ENCODE results near the gene PRRX1.

GRCh38 chr1:170700842-170701615, 37.1 kb downstream of the PRRX1 start:
- TF ChIP-seq CTCF (IDR thresholded peaks at IDR 0.05; ENCODE audit: low read length) (no peak), EZH2phosphoT487 (IDR thresholded peaks at IDR 0.05; ENCODE audit: low read length) (no peak)

Measured in MM.1S (cell line).